Activated CD4-positive, alpha-beta T cell treated with anti-CD3 and anti-CD28 coated beads, Interleukin-2, amount 50 U/mL, for 24 hours (primary cell): ENCODE data around the gene HRNR.

Experiments
- DNase-seq, 2 donors: peaks; one replicate each; pipeline ENCODE4 v3.0.0-alpha.2; 2020; ENCODE audit warnings: low read depth in 1 of 2, low spot score in 1 of 2

HRNR gene

GRCh38 chr1:152189657-152190442 lies 34.1 kb downstream of the HRNR start:
- DNase-seq = peak; percentile 37 to 65

- DNase-seq = peak; percentile 62 to 79
Measured at GRCh38 chr1:152188673-152189591, 35.1 kb downstream of the HRNR start.

- DNase-seq = no peak
Measured at GRCh38 chr1:152186556-152187285, 37.3 kb downstream of the HRNR start.

GRCh38 chr1:152185544-152186391 lies 38.2 kb downstream of the HRNR start:
- DNase-seq = peak in 1 of 2 donors; percentile 27

GRCh38 chr1:152182944-152183361 lies 41.0 kb downstream of the HRNR start:
- no peak for DNase-seq

GRCh38 chr1:152182431-152182830 lies 41.6 kb downstream of the HRNR start:
- no peak for DNase-seq

GRCh38 chr1:152179566-152179965 lies 44.4 kb downstream of the HRNR start:
- DNase-seq = no peak

- no peak for DNase-seq
Measured at GRCh38 chr1:152170287-152170905, 53.6 kb downstream of the HRNR start.

- no peak for DNase-seq
Measured at GRCh38 chr1:152169366-152170025, 54.5 kb downstream of the HRNR start.

- DNase-seq = no peak
Measured at GRCh38 chr1:152168535-152168868, 55.5 kb downstream of the HRNR start.

- DNase-seq = no peak
Measured at GRCh38 chr1:152167835-152168534, 56.0 kb downstream of the HRNR start.

- no peak for DNase-seq
Measured at GRCh38 chr1:152166966-152167365, 57.0 kb downstream of the HRNR start.

- DNase-seq = no peak
Measured at GRCh38 chr1:152165286-152166077, 58.5 kb downstream of the HRNR start.

- no peak for DNase-seq
Measured at GRCh38 chr1:152164517-152165136, 59.4 kb downstream of the HRNR start.

- DNase-seq = no peak
Measured at GRCh38 chr1:152162792-152163463, 61.1 kb downstream of the HRNR start.
